GM21786 (cell line): Measurements from ENCODE around the gene ARHGAP6.
"Not testable (repeated sequence)": the region's sequence is repeated elsewhere in the genome, so short reads cannot be mapped to it uniquely, and the experiment has no call there.

Source experiments
- ATAC-seq: cut with Tn5 transposase; IDR thresholded peaks from one replicate; pipeline ENCODE4 v1.9.1; 2021; ENCODE audit not compliant: unreplicated experiment

The ARHGAP6 gene

DNA sequence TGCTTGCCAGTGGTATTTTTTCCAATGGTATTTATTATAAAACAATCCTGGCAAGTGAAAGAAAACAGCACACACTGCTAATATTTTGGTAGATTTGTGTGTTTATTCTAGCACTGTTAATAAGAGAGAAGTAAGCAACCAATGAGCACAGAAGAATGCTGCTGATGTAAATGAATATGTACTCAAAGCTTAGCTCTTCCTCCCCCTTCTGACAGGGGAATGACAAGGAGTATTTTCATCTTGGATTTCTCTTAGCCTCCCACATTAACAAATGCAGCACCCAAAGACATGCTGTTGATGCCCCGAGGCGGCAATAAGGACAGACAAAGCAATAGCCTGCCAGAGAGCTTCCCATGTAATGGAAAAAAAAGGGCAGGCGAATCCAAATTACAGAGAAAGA is 18.6 kb downstream of the ARHGAP6 start:
- ATAC-seq, result no peak

GRCh38 chrX:11641349-11642065 is 24.2 kb downstream of the ARHGAP6 start:
- ATAC-seq, result no peak

DNA sequence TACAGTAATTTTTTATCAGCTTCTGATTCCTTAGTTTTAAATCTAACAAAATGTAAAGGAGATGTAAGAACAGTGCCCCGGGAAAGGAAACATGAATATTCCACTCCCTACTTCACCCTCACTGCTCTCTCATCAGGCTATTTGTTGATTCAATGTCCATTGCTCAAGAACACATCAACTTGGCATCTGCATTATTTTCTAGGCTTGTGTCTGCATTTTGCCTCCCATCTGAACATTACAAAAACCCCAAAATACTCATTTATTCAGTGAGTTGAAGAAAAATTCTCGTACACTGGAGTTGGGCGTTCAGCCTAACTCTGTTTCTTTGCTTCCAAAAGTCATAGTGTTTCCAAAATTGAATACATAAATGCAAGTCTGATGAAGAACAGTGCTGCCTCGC is 25.6 kb downstream of the ARHGAP6 start:
- no peak for ATAC-seq

DNA sequence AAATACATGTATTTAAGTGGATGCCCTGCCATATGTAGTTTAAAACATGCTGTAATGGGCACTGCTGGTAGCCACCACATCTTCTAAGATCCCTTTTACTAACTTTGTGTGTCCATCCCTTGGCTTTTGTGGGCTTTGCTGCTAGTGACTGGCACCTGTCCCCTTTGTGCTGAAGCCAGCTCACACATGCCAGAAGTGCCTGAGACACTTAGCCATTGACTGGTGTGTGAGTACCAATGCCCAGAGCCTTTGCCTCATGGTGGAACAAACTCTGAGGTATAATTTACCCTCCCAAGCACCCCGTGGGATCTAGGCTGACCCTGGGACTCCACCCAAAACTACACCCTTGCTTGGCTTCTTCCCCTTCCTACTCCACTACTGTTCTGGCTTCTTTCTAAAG is 33.0 kb downstream of the ARHGAP6 start:
- ATAC-seq, result no peak

GRCh38 chrX:11629593-11630211 is 36.0 kb downstream of the ARHGAP6 start:
- peak; percentile 77 for ATAC-seq

DNA sequence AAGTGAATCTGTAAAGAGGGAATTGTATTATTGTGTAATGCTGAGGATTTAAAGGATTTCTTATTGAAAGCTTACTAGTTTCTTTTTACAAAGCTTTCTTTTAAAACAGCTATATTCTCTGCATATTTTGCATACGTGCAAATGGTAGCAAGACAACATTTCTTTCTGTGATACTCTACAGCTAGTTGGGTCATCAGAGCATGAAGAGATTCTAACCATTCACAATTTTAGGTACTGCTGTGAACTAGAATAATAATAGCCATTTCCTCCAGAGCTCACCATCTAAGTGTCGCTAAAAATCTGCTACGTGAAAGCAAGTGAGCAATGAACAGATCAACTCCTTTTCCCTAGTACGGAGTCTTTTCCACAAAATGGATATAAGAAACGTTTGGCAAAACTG is 37.3 kb downstream of the ARHGAP6 start:
- ATAC-seq, result no peak

GRCh38 chrX:11626351-11626750 is 39.4 kb downstream of the ARHGAP6 start:
- ATAC-seq, result no peak

GRCh38 chrX:11619441-11619840 is 46.3 kb downstream of the ARHGAP6 start:
- no peak for ATAC-seq

DNA sequence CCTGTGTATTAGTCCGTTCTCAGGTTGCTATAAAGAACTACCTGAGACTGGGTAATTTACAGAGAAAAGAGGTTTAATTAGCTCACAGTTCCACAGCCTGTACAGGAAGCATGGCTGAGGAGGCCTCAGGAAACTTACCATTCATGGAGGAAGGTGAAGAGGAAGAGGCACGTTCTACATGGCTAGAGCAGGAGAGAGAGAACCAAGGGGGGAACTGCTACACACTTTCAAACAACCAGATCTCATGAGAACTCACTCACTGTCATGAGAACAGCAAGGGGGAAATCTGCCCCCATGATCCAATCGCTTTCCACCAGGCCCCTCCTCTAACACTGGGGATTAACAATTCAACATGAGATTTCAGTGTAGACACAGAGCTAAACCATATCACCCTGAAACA is 51.5 kb downstream of the ARHGAP6 start:
- not testable (repeated sequence) for ATAC-seq

DNA sequence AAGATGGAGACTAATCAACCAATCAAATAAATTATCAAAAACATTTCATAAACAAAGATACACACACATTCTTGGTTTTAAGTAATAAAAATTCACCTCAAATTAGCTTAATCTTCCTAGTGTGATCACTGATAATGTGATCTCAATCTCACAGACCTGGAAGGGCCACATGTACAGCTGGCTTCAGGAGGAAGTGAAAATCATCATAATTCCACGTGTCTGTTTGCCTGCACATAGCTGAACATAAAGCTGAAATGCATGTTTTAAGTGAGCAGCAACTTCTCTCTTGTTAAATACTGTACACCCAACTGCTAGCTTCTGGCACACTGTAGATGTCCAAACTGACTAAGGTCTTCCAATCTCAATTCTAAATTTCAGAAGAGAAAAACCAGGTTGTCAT is 53.8 kb downstream of the ARHGAP6 start:
- ATAC-seq, result peak; percentile 59

DNA sequence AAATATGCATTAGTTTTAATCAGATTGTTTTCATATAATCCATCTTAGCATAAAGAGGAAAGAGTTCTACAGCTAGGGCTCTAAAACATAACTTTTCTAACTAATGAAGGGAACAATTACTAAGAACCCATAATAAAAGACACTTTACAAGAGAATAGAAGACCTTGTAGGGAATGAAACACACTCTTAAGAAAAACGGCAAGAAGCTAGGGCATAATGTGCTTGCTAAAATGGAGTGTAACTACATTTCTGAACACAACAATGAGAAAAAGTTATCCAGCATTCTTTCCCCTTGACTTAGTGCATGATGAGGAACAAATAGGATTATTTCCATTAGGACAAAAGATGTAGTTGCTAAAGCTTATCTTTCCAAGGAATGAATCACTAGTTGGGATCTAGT is 54.6 kb downstream of the ARHGAP6 start:
- ATAC-seq, result no peak

DNA sequence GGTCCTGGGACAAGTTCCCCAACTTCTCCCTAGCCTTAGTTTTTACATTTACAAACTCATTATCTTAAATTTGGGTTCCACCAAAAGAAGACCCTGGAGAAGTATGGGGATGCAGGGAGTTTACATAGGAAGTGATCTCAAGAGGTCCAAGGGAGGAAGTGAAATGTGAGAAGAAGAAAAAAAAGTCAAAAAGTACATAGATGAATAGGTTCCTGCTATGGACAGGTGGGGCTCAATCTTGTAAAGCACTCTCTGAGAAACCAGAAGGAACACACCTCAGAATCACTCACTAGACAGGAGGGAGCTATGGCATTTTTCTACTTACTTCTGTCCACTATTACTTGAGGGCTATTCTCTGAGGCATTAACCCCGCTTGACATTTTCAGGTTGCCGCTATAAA is 56.6 kb downstream of the ARHGAP6 start:
- peak; percentile 49 for ATAC-seq

DNA sequence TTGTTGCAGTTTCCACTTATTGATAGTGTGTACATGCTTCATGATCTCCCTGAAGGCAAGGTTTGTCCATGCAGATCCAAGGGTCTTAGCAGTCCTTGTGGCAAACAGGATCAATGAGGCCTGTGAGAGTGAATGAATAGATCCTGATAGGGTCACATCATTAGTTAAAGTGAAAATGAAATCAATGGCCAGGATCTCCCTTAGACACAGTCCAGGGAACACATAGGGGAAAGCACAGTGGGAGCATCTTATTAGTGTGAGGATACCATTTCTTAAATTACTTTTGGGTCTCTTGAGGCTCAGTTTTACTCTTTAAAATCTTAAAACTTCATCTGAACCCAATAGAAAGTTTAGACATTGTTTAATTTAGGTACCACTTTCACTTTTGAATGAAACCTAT is 59.3 kb downstream of the ARHGAP6 start:
- ATAC-seq, result no peak

DNA sequence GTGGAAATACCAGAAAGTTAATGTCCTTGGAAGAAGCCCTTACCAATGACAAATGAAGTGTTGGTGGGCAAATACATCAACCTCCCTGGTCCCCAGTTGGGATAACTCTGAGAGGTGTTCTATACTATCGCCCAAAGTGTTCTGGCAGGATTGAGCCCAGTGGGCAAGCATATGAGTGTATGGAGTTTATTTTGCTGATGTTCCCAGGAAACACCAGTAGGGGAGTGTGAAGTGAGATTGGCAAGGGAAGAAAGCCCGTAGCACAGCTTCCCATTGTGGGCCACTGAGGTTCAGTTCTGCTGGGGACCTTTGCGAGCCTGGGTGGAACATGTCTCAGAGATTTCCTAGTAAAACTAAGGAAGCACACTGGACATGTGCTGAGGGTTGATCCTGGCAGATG is 65.1 kb downstream of the ARHGAP6 start:
- ATAC-seq, result no peak

DNA sequence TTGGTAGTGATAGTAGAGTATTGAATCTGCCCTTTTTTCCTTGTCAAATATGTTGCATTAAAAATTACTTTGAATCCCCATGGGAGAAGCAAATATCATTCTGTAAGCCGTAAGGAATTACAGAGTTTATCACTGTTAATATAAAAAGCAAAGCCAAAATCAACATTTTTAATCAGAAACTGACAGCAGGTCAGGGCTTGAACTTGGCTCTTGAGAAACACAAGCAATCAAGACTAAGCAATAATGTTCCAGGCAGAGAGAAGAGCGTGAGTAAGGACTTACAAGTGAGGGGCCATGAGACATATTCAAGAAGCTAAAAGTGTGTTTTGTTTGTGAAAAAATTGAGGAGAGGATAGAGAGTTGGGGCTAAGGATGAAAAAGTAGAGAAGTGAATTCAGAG is 68.2 kb downstream of the ARHGAP6 start:
- no peak for ATAC-seq

DNA sequence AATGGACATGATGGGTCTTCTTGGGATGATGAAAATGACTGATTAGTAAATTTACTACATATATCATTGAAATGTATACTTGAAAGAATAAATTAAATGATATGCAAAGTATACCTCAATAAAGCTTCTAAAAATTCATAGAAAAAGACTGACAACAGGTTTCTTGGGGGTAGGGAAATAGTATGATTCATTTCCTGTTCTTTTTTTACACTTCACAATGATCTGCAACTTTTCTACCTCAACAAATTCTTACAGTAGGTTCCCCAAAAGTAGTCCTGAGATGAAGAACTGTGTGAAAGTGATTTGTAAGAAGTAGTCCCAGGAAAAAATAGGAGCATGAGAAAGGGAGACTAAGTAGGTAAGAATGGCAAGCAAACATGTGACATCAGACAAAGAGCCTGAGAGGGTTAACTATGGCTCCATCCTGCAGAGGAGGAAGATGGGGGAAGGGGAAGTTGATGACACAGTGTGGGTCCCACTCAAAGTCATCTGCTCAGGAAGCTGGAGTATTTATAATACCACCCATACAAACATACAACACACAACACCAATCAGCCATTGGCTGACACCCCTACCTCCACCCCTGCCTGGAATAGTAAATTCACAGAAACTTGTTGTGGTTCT is 73.9 kb downstream of the ARHGAP6 start:
- no peak for ATAC-seq

GRCh38 chrX:11589641-11590040 is 76.1 kb downstream of the ARHGAP6 start:
- no peak for ATAC-seq

GRCh38 chrX:11588097-11588496 is 77.6 kb downstream of the ARHGAP6 start:
- no peak for ATAC-seq

DNA sequence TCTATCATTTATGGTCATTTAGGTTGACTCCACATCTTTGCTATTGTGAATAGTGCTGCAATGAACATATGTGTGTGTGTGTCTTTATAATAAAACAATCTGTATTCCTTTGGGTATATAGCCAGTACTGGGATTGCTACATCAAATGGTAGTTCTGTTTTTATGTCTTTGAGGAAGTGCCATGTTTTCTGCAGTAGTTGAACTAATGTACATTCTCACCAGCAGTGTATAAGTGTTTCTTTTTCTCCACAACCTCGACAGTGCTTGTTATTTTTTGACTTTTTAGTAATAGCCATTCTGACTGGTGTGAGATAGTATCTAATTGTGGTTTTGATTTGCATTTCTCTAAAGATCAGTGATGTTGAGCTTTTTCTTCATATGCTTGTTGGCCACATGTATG is 80.5 kb downstream of the ARHGAP6 start:
- no peak for ATAC-seq

DNA sequence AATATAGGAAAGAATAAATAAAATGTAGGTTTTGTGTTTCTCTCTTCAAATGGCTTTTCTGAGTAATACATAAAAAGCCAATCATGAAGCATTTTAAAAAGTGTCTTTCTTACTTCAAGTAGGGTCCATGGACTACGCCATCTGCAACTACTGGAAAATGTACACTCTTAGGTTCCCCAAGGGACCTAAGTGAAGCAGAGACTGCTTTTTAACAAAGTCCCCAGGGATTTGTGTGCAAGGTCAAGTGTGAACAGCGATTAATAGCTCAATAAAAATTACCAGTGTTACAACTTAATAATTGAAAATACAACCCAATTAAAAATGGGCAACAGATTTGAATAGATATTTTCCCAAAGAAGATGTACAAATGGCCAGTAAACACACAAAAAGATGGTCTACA is 84.9 kb downstream of the ARHGAP6 start:
- ATAC-seq, result no peak

DNA sequence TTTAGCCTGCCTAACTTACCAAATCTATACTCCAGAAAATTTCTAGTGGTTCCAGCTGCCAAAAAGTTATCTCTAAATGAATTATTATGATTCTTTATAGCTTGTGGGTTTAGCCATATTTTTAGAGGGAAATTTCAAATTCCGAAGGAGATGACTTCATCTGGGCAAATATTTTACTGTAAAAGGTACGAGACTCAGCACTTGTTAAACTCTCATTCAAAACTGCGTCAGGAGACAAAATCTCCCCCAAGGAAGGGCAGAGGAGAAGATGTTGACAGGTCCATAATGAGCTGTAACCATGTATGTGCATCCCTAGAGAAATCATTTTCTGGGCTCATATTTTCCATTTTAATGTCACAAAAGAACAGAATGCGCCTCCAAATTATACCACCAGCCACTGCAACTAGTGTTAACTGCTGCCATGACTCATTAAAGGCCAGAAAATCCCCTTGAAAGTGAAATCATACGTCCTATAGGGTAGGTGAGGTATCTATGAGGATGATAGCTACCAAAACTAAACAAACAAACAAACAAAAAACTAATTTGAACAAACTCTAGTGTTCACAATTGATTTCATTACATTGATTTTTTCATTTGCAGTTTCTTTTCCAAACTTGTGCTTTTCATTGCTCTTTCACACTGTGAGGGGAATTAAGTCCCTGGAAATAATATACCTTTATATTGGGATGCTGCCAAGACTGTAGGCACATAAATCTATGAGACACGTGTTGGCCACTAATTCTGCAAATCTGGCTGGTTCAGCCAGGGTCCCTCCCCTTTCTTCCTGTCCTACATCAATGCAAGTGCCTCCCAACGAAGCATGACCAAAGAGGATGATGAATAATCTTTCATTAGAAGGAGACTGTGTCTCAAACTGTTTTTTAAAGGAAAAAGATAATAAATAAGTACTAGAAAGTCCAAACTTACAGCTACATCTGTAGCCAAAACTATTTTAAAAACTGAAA is 85.8 kb downstream of the ARHGAP6 start:
- ATAC-seq, result no peak
